Measurements from ENCODE around the gene SPAG5.

SPAG5 gene

DNA sequence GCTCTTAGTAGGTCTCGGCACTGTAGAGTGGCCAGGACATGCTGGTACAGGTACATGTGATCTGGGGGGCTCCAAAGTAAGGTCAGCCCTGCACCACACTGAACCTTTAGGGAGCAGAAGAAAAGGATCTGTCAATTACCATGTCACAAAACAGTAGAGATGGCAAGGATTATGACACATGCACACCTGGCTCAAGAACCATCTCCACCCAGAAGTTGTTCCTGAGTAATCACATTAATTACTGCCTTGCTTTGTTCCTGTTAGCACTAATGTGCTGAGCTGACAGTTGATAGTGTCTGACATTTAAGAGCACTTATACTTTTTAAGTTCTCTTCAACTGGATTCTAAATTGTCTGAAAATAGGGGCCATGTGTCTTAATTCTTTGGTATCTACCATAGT, 36.7 kb upstream of the SPAG5 start:
- no peak overlapping the region for H3K4me3 ChIP-seq (ENCODE audit: low read length, poor library complexity, severe bottlenecking)
- H3F3A ChIP-seq (ENCODE audit: low read depth): no peaks in the 10 kb centered on the region
- no peaks in the 10 kb centered on the region for H3K9me3 ChIP-seq (ENCODE audit: insufficient read depth, low read depth, low read length)
- H3K79me2 ChIP-seq (ENCODE audit: insufficient read depth, low read length): peaks cover 32% of the 10 kb centered on the region; the same call in 1 of the 2 replicates
- H3K36me3 ChIP-seq (ENCODE audit: insufficient read depth, low read length): peaks cover 94% of the 10 kb centered on the region; the same call in 1 of the 2 replicates
- TF ChIP-seq, protein P1, sequence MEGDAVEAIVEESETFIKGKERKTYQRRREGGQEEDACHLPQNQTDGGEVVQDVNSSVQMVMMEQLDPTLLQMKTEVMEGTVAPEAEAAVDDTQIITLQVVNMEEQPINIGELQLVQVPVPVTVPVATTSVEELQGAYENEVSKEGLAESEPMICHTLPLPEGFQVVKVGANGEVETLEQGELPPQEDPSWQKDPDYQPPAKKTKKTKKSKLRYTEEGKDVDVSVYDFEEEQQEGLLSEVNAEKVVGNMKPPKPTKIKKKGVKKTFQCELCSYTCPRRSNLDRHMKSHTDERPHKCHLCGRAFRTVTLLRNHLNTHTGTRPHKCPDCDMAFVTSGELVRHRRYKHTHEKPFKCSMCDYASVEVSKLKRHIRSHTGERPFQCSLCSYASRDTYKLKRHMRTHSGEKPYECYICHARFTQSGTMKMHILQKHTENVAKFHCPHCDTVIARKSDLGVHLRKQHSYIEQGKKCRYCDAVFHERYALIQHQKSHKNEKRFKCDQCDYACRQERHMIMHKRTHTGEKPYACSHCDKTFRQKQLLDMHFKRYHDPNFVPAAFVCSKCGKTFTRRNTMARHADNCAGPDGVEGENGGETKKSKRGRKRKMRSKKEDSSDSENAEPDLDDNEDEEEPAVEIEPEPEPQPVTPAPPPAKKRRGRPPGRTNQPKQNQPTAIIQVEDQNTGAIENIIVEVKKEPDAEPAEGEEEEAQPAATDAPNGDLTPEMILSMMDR (conservative IDR thresholded peaks at IDR 0.05; ENCODE audit: low read length): no peak
- TF ChIP-seq EZH2phosphoT487 (IDR thresholded peaks at IDR 0.05; ENCODE audit: borderline replicate concordance): no peak
- no peak overlapping the region for H2AFZ ChIP-seq (ENCODE audit: low read length)
- no peak overlapping the region for H3K4me2 ChIP-seq (ENCODE audit: low read depth, low read length, poor library complexity, severe bottlenecking)
- peaks cover 11% of the 10 kb centered on the region for H3K4me1 ChIP-seq (ENCODE audit: insufficient read depth, low read length, poor library complexity, severe bottlenecking)
- H3K9me2 ChIP-seq (replicated peaks; ENCODE audit: low read depth, low read length): no peaks in the 10 kb centered on the region
- H3K27me3 ChIP-seq (ENCODE audit: insufficient read depth, low read length, poor library complexity, severe bottlenecking): no peaks in the 10 kb centered on the region
- H4K20me1 ChIP-seq (ENCODE audit: insufficient read depth, low read length, poor library complexity, severe bottlenecking): peaks cover 19% of the 10 kb centered on the region
- no peak overlapping the region for H3K9ac ChIP-seq (ENCODE audit: low read depth, low read length, poor library complexity, severe bottlenecking)

DNA sequence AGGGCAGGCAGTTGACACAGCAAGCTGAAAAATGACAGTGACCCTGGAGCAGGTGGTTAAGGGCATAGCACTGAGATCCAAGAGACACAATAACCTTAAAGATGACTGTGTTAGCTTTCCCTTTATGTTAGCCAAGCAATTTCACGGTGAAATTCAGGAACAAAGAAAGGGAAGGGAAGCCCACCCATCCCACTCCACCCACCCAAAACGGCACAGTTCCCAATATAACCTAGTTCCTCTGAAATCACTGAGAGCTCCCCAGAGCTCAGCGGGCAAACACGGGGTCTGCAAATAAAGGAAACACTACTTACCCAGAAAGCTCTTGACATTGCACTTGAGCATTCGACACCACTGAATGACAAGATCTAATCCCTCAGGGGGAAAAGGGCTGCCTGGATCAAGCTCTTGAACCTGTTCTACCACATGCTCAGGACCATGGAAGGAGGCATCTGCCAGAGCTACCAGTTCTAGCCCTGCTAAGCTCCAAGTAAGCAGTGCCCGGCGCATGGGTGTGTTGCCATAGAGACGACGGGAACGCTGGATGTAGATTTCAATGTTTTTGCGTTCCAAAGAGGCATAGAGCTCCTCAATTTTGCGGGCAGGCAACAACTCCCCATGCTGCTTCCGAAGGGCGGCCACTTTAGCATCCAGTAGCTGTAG, 35.5 kb upstream of the SPAG5 start:
- H3K79me2 ChIP-seq (ENCODE audit: insufficient read depth, low read length): peaks cover 31% of the 10 kb centered on the region; the same call in 1 of the 2 replicates
- no peak overlapping the region for H3K4me3 ChIP-seq (ENCODE audit: low read length, poor library complexity, severe bottlenecking)

DNA sequence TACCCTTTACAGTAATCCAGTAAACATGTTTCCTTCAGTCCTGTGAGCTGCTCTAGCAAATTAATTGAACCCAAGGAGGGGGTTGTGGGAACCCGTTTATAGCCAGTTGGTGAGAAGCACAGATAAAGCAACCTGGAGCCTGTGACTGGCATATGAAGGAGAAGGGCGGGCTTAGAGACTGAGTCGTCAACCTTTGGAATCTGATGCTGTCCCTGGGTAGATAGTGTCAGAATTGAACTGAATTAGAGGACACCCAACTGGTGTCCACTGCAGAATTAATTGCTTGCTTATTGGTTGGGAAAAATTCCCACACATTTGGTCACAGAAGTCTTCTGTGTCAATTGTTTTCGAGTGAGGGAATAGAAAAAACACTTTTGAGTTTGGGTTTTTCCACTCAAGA, 28.0 kb upstream of the SPAG5 start:
- peaks cover 55% of the 10 kb centered on the region for H3K36me3 ChIP-seq (ENCODE audit: insufficient read depth, low read length)
- TF ChIP-seq, protein P1 (conservative IDR thresholded peaks at IDR 0.05; ENCODE audit: low read length): no peak
- TF ChIP-seq EZH2phosphoT487 (IDR thresholded peaks at IDR 0.05; ENCODE audit: borderline replicate concordance): no peak

More for the DNA sequence above, 35.5 kb upstream of the SPAG5 start:
- Histone ChIP-seq H3K4me2 (ENCODE audit: low read depth, low read length, poor library complexity, severe bottlenecking) (peak overlapping the region; percentile 40), H3K27me3 (ENCODE audit: insufficient read depth, low read length, poor library complexity, severe bottlenecking) (no peaks in the 10 kb centered on the region), H4K20me1 (ENCODE audit: insufficient read depth, low read length, poor library complexity, severe bottlenecking) (peaks cover 15% of the 10 kb centered on the region), H3K9me2 (replicated peaks; ENCODE audit: low read depth, low read length) (no peaks in the 10 kb centered on the region), H3F3A (ENCODE audit: low read depth) (no peaks in the 10 kb centered on the region), H3K4me1 (ENCODE audit: insufficient read depth, low read length, poor library complexity, severe bottlenecking) (peaks cover 11% of the 10 kb centered on the region), H3K36me3 (ENCODE audit: insufficient read depth, low read length) (peaks cover 89% of the 10 kb centered on the region; the same call in 1 of the 2 replicates), H2AFZ (ENCODE audit: low read length) (no peak overlapping the region), H3K9ac (ENCODE audit: low read depth, low read length, poor library complexity, severe bottlenecking) (no peak overlapping the region), H3K9me3 (ENCODE audit: insufficient read depth, low read depth, low read length) (no peaks in the 10 kb centered on the region)
- TF ChIP-seq, protein P1 (conservative IDR thresholded peaks at IDR 0.05; ENCODE audit: low read length): no peak
- no peak for TF ChIP-seq EZH2phosphoT487 (IDR thresholded peaks at IDR 0.05; ENCODE audit: borderline replicate concordance)

More for the DNA sequence above, 28.0 kb upstream of the SPAG5 start:
- no peaks in the 10 kb centered on the region for H3K79me2 ChIP-seq (ENCODE audit: insufficient read depth, low read length)
- no peaks in the 10 kb centered on the region for H3F3A ChIP-seq (ENCODE audit: low read depth)
- no peak overlapping the region for H2AFZ ChIP-seq (ENCODE audit: low read length)
- H3K9ac ChIP-seq (ENCODE audit: low read depth, low read length, poor library complexity, severe bottlenecking): no peak overlapping the region
- no peaks in the 10 kb centered on the region for H3K27me3 ChIP-seq (ENCODE audit: insufficient read depth, low read length, poor library complexity, severe bottlenecking)
- H3K9me2 ChIP-seq (replicated peaks; ENCODE audit: low read depth, low read length): no peaks in the 10 kb centered on the region
- H3K4me1 ChIP-seq (ENCODE audit: insufficient read depth, low read length, poor library complexity, severe bottlenecking): no peaks in the 10 kb centered on the region
- no peaks in the 10 kb centered on the region for H3K9me3 ChIP-seq (ENCODE audit: insufficient read depth, low read depth, low read length)
- no peak overlapping the region for H3K4me2 ChIP-seq (ENCODE audit: low read depth, low read length, poor library complexity, severe bottlenecking)
- no peaks in the 10 kb centered on the region for H4K20me1 ChIP-seq (ENCODE audit: insufficient read depth, low read length, poor library complexity, severe bottlenecking)
- no peak overlapping the region for H3K4me3 ChIP-seq (ENCODE audit: low read length, poor library complexity, severe bottlenecking)
